WTC11 (cell line): ENCODE measurements around the gene SLC9C1. TPM values are rescaled to one million over a fixed set of nuclear protein-coding genes. Genes with fewer than 3 reads are reported as not detected.

Experiments
- ATAC-seq: fragments of 200-7000 bp; cut with Tn5 transposase; 2 replicates; pipeline ENCODE4 v1.10.0; 2021; ENCODE audit warnings: mild to moderate bottlenecking, moderate library complexity
- CTCF ChIA-PET: fragments of 300-600 bp; sonication (Branson Sonifier 250); formaldehyde crosslinking; loops from one replicate; lab custom pipeline; 2021; ENCODE audit warnings: antibody characterized with exemption; lab: Charles Lee
- POLR2A ChIA-PET: fragments of 350-600 bp; sonication (Branson Sonifier 250); formaldehyde crosslinking; loops from one replicate; lab custom pipeline; 2021; ENCODE audit warnings: antibody characterized with exemption; lab: Charles Lee
- DNase-seq: peaks from one replicate; pipeline ENCODE4 v3.0.0; 2021; ENCODE audit warnings: low spot score
- H3K27ac Mint-ChIP-seq: 2 replicates; pipeline ENCODE4 v1.8.0; 2021; ENCODE audit warnings: mixed read lengths
- H3K27me3 Mint-ChIP-seq: 2 replicates; pipeline ENCODE4 v1.8.0; 2021; ENCODE audit warnings: low read depth, mild to moderate bottlenecking, moderate library complexity, mixed read lengths
- H3K36me3 Mint-ChIP-seq: 2 replicates; pipeline ENCODE4 v1.8.0; 2021; ENCODE audit warnings: mixed read lengths
- H3K4me1 Mint-ChIP-seq: 2 replicates; pipeline ENCODE4 v1.8.0; 2022; ENCODE audit warnings: mixed read lengths
- H3K4me3 Mint-ChIP-seq: 2 replicates; pipeline ENCODE4 v1.8.0; 2021; ENCODE audit warnings: mild to moderate bottlenecking, moderate library complexity, mixed read lengths
- H3K9me3 Mint-ChIP-seq: 2 replicates; pipeline ENCODE4 v1.8.0; 2021; ENCODE audit warnings: mixed read lengths
- CTCF ChIP-seq: fragments of 200-600 bp; IDR thresholded peaks from 2 replicates; pipeline ENCODE4 v1.8.0; 2022; ENCODE audit warnings: antibody characterized with exemption
- E2F5 ChIP-seq: sonication (generic); formaldehyde crosslinking; IDR thresholded peaks from 2 replicates; pipeline ENCODE4 v1.8.1; 2022; ENCODE audit warnings: mild to moderate bottlenecking, moderate library complexity, missing genetic modification reagents
- GABPB1 ChIP-seq: sonication (generic); formaldehyde crosslinking; IDR thresholded peaks from 2 replicates; pipeline ENCODE4 v1.8.1; 2023; ENCODE audit warnings: mild to moderate bottlenecking, missing genetic modification reagents
- MLX ChIP-seq: sonication (generic); formaldehyde crosslinking; IDR thresholded peaks from 2 replicates; pipeline ENCODE4 v1.8.1; 2023; ENCODE audit warnings: mild to moderate bottlenecking, missing genetic modification reagents, moderate library complexity
- NFE2L1 ChIP-seq: sonication (generic); formaldehyde crosslinking; IDR thresholded peaks from 2 replicates; pipeline ENCODE4 v1.8.1; 2023; ENCODE audit warnings: missing genetic modification reagents
- PREB ChIP-seq: sonication (generic); formaldehyde crosslinking; IDR thresholded peaks from 2 replicates; pipeline ENCODE4 v1.8.1; 2022; ENCODE audit warnings: mild to moderate bottlenecking, missing genetic modification reagents, moderate library complexity, borderline replicate concordance
- SMAD3 ChIP-seq: sonication (generic); formaldehyde crosslinking; IDR thresholded peaks from 2 replicates; pipeline ENCODE4 v1.8.0; 2022; ENCODE audit warnings: missing genetic modification reagents, mild to moderate bottlenecking, borderline replicate concordance
- SOX15 ChIP-seq: fragments of 250-450 bp; sonication (Bioruptor Pico); IDR thresholded peaks from 2 replicates; pipeline ENCODE4 v1.9.0; 2021; ENCODE audit warnings: mild to moderate bottlenecking
- ZBTB43 ChIP-seq: sonication (generic); formaldehyde crosslinking; IDR thresholded peaks from 2 replicates; pipeline ENCODE4 v1.8.1; 2023; ENCODE audit warnings: mild to moderate bottlenecking, missing genetic modification reagents
- ZNF416 ChIP-seq: fragments of 250-450 bp; sonication (Bioruptor Pico); IDR thresholded peaks from 2 replicates; pipeline ENCODE4 v1.9.0; 2021; ENCODE audit warnings: mild to moderate bottlenecking, inconsistent platforms
- ZNF512 ChIP-seq: sonication (generic); formaldehyde crosslinking; IDR thresholded peaks from 2 replicates; pipeline ENCODE4 v1.8.1; 2022; ENCODE audit warnings: missing genetic modification reagents, borderline replicate concordance
- total RNA-seq: library from RNA; stranded (reverse); gene quantifications from 3 replicates; pipeline ENCODE4 v1.2.3, GENCODE V29; 2021

SLC9C1 gene
- total RNA-seq, 1 experiment from 2014 or later, result 3.5 TPM

- no peak for TF ChIP-seq MLX (CRISPR knock-in tag)
Measured at GRCh38 chr3:112331851-112332250, 37.8 kb upstream of the SLC9C1 start (continued).

- CTCF ChIA-PET, result interaction anchor here (0.7 to 1.3 kb wide), 5 partner anchors 34 to 216 kb away, joined by 3 to 11 read pairs (median 5); partner anchors contain the start of gene SLC9C1
- peak; percentile 93 for ATAC-seq
- Mint-ChIP-seq H3K27ac (no peak overlapping the region), H3K4me3 (no peak overlapping the region), H3K9me3 (no peaks in the 10 kb centered on the region), H3K4me1 (peaks cover 30% of the 10 kb centered on the region), H3K36me3 (no peaks in the 10 kb centered on the region), H3K27me3 (no peaks in the 10 kb centered on the region)
- POLR2A ChIA-PET, result no interaction called here
- TF ChIP-seq GABPB1, result no peak
- peak; percentile 28; the same call in 1 of the 2 replicates for TF ChIP-seq CTCF
- TF ChIP-seq, all 79 proteins: peak for 1
- DNase-seq, result no peak
Measured at GRCh38 chr3:112327371-112327951, 33.4 kb upstream of the SLC9C1 start.

GRCh38 chr3:112321867-112322652 is 28.0 kb upstream of the SLC9C1 start:
- H3K4me3 Mint-ChIP-seq, result peak overlapping the region; percentile 12
- DNase-seq (no peak), ATAC-seq (peak; percentile 67)
- peak overlapping the region; percentile 88 for H3K27ac Mint-ChIP-seq
- H3K27me3 Mint-ChIP-seq, result no peaks in the 10 kb centered on the region
- peaks cover 3% of the 10 kb centered on the region; the same call in 1 of the 2 replicates for H3K9me3 Mint-ChIP-seq
- peaks cover 13% of the 10 kb centered on the region for H3K36me3 Mint-ChIP-seq
- ChIA-PET POLR2A (interaction anchor here (0.5 to 1.6 kb wide), 6 partner anchors 8 to 215 kb away, joined by 3 to 7 read pairs (median 4); partner anchors contain the start of gene CD200), CTCF (interaction anchor here (0.7 to 2.5 kb wide), 9 partner anchors 10 to 271 kb away, joined by 3 to 26 read pairs (median 4); partner anchors contain the start of genes CD200 and SLC9C1)
- no peak for TF ChIP-seq ZNF512 (CRISPR knock-in tag)
- no peak for TF ChIP-seq NFE2L1 (CRISPR knock-in tag)
- no peak for TF ChIP-seq SMAD3 (CRISPR knock-in tag)
- no peak for TF ChIP-seq PREB (CRISPR knock-in tag)
- TF ChIP-seq E2F5 (CRISPR knock-in tag), result no peak
- H3K4me1 Mint-ChIP-seq, result peaks cover 52% of the 10 kb centered on the region

GRCh38 chr3:112320691-112321090 is 26.7 kb upstream of the SLC9C1 start:
- DNase-seq, result no peak
- no peak overlapping the region for H3K4me3 Mint-ChIP-seq
- POLR2A ChIA-PET, result interaction anchor here (0.6 to 0.7 kb wide), 2 partner anchors 326 to 488 kb away, joined by 3 to 5 read pairs; no protein-coding TSS in a partner anchor
- CTCF ChIA-PET, result interaction anchor here (0.7 to 2.3 kb wide), 5 partner anchors 17 to 307 kb away, joined by 3 to 26 read pairs (median 9); partner anchors contain the start of gene SLC9C1
- no peak for ATAC-seq
- TF ChIP-seq SOX15 (CRISPR knock-in tag) (no peak), ZBTB43 (CRISPR knock-in tag) (no peak), ZNF416 (CRISPR knock-in tag) (no peak)
- H3K36me3 Mint-ChIP-seq, result peaks cover 23% of the 10 kb centered on the region
- peaks cover 11% of the 10 kb centered on the region for H3K9me3 Mint-ChIP-seq
- H3K27me3 Mint-ChIP-seq, result no peaks in the 10 kb centered on the region
- peaks cover 44% of the 10 kb centered on the region for H3K4me1 Mint-ChIP-seq
- no peak overlapping the region for H3K27ac Mint-ChIP-seq
